Erythroblast (primary cell): ENCODE results near the gene ZNF473.
"Not testable (repeated sequence)": the region's sequence is repeated elsewhere in the genome, so short reads cannot be mapped to it uniquely, and the experiment has no call there.

Source experiments
- GATA1 ChIP-seq: IDR thresholded peaks from 2 replicates; pipeline ENCODE4 v1.6.1; 2011; ENCODE audit warnings: low read depth, mild to moderate bottlenecking, control low read depth, low read length, moderate library complexity
- POLR2A ChIP-seq: IDR thresholded peaks from 2 replicates; pipeline ENCODE4 v1.6.1; 2011; ENCODE audit warnings: mild to moderate bottlenecking, low read length

GRCh38 chr19:50075076-50075475, 49.3 kb downstream of the ZNF473 start:
- TF ChIP-seq POLR2A, GATA1: not testable (repeated sequence)
